Activated CD8-positive, alpha-beta memory T cell treated with anti-CD3 and anti-CD28 coated beads for 24 hours (primary cell): ENCODE measurements around the gene FPR1.

ENCODE experiments used
- DNase-seq: peaks from one replicate; pipeline ENCODE4 v3.0.0-alpha.2; 2020

Gene FPR1

GRCh38 chr19:51751655-51752054, at the start of gene FPR1:
Gene FPR1, minus strand, starts transcription at chr19:51751878. Its CDS starts 4,884 bp downstream, at chr19:51746994.
- DNase-seq: no peak

- DNase-seq: no peak
These were observed 49.0 kb upstream of the FPR1 start for GRCh38 chr19:51800473-51801244.

- DNase-seq: no peak
These were observed 48.2 kb upstream of the FPR1 start for GRCh38 chr19:51799774-51800472.

- DNase-seq: no peak
These were observed 47.5 kb upstream of the FPR1 start for GRCh38 chr19:51799034-51799773.

- no peak for DNase-seq
These were observed 46.4 kb upstream of the FPR1 start for GRCh38 chr19:51798062-51798461.

GRCh38 chr19:51797480-51797879, 45.8 kb upstream of the FPR1 start:
- no peak for DNase-seq

GRCh38 chr19:51796195-51796679, 44.6 kb upstream of the FPR1 start:
- DNase-seq: no peak

- DNase-seq: no peak
These were observed 43.3 kb upstream of the FPR1 start, which contains the start of gene FPR3 for GRCh38 chr19:51794885-51795490. Gene FPR3, plus strand, starts transcription at chr19:51795157. Its CDS starts 28,592 bp downstream, at chr19:51823749.

- no peak for DNase-seq
These were observed 42.3 kb upstream of the FPR1 start for GRCh38 chr19:51793994-51794393.

- no peak for DNase-seq
These were observed 41.3 kb upstream of the FPR1 start for GRCh38 chr19:51792932-51793331.

GRCh38 chr19:51789061-51789795, 37.5 kb upstream of the FPR1 start:
- no peak for DNase-seq

- DNase-seq: no peak
These were observed 36.4 kb upstream of the FPR1 start for GRCh38 chr19:51788029-51788428.

GRCh38 chr19:51786646-51787494, 35.2 kb upstream of the FPR1 start:
- no peak for DNase-seq

- peak; percentile 59 for DNase-seq
These were observed 33.4 kb upstream of the FPR1 start for GRCh38 chr19:51784922-51785690.

GRCh38 chr19:51784109-51784785, 32.6 kb upstream of the FPR1 start:
- no peak for DNase-seq

GRCh38 chr19:51783372-51783771, 31.7 kb upstream of the FPR1 start:
- DNase-seq: no peak

- DNase-seq: no peak
These were observed 30.3 kb upstream of the FPR1 start for GRCh38 chr19:51781999-51782398.

GRCh38 chr19:51780270-51780669, 28.6 kb upstream of the FPR1 start:
- DNase-seq: no peak

- no peak for DNase-seq
These were observed 28.0 kb upstream of the FPR1 start for GRCh38 chr19:51779703-51780102.

- no peak for DNase-seq
These were observed 27.5 kb upstream of the FPR1 start for GRCh38 chr19:51779181-51779580.
